ENCODE data around the gene VPS35L.
A peak's percentile ranks its signal among the peaks of the same experiment; 100 is the strongest.

Gene VPS35L

GRCh38 chr16:19555186-19555937 is at the start of gene VPS35L:
Gene VPS35L (plus strand): TSS chr16:19555703. CDS start chr16:19555730, 27 bp downstream.
- DNase-seq (ENCODE audit: low read depth in 2 of 2), result peak; percentile 91 to 93

GRCh38 chr16:19506965-19507364 is 48.5 kb upstream of the VPS35L start:
- DNase-seq (ENCODE audit: low read depth in 2 of 2), result no peak

- DNase-seq (ENCODE audit: low read depth in 2 of 2), result no peak
Observed at GRCh38 chr16:19507867-19508266, 47.6 kb upstream of the VPS35L start.

- DNase-seq (ENCODE audit: low read depth in 2 of 2), result no peak
Observed at GRCh38 chr16:19512297-19512696, 43.2 kb upstream of the VPS35L start.

- DNase-seq (ENCODE audit: low read depth in 2 of 2), result no peak
Observed at GRCh38 chr16:19513377-19514053, 42.0 kb upstream of the VPS35L start.

GRCh38 chr16:19515757-19516156 is 39.7 kb upstream of the VPS35L start:
- no peak for DNase-seq (ENCODE audit: low read depth in 2 of 2)

- no peak for DNase-seq (ENCODE audit: low read depth in 2 of 2)
Observed at GRCh38 chr16:19517424-19518089, 37.9 kb upstream of the VPS35L start.

- DNase-seq (ENCODE audit: low read depth in 2 of 2), result no peak
Observed at GRCh38 chr16:19518388-19518787, 37.1 kb upstream of the VPS35L start.

GRCh38 chr16:19520861-19521331 is 34.6 kb upstream of the VPS35L start:
- no peak for DNase-seq (ENCODE audit: low read depth in 2 of 2)

- peak; percentile 82 to 92 for DNase-seq (ENCODE audit: low read depth in 2 of 2)
Observed at GRCh38 chr16:19521471-19522396, 33.8 kb upstream of the VPS35L start, which contains the start of gene GDE1. Gene GDE1 (minus strand): TSS chr16:19522098. CDS start chr16:19521964, 134 bp downstream.

- no peak for DNase-seq (ENCODE audit: low read depth in 2 of 2)
Observed at GRCh38 chr16:19522397-19522732, 33.1 kb upstream of the VPS35L start.

- no peak for DNase-seq (ENCODE audit: low read depth in 2 of 2)
Observed at GRCh38 chr16:19522760-19523159, 32.7 kb upstream of the VPS35L start.

- DNase-seq (ENCODE audit: low read depth in 2 of 2), result no peak
Observed at GRCh38 chr16:19523184-19523558, 32.3 kb upstream of the VPS35L start.

GRCh38 chr16:19523559-19524355 is 31.7 kb upstream of the VPS35L start, which contains the start of gene CCP110:
Gene CCP110 (plus strand): TSS chr16:19523942. CDS start chr16:19527882, 3,940 bp downstream.
- peak; percentile 85 for DNase-seq (ENCODE audit: low read depth in 2 of 2)

GRCh38 chr16:19524356-19524615 is 31.2 kb upstream of the VPS35L start:
- no peak for DNase-seq (ENCODE audit: low read depth in 2 of 2)

- DNase-seq (ENCODE audit: low read depth in 2 of 2), result no peak
Observed at GRCh38 chr16:19524616-19525384, 30.7 kb upstream of the VPS35L start.

GRCh38 chr16:19525385-19525723 is 30.1 kb upstream of the VPS35L start:
- no peak for DNase-seq (ENCODE audit: low read depth in 2 of 2)

GRCh38 chr16:19527161-19527560 is 28.3 kb upstream of the VPS35L start:
- no peak for DNase-seq (ENCODE audit: low read depth in 2 of 2)

- DNase-seq (ENCODE audit: low read depth in 2 of 2), result no peak
Observed at GRCh38 chr16:19528666-19529065, 26.8 kb upstream of the VPS35L start.

- DNase-seq (ENCODE audit: low read depth in 2 of 2), result no peak
Observed at GRCh38 chr16:19532601-19533000, 22.9 kb upstream of the VPS35L start.
